Mesothelial cell of epicardium (in vitro differentiated cells): ENCODE measurements around the gene RPS19. TPM values are rescaled to one million over a fixed set of nuclear protein-coding genes. Genes with fewer than 3 reads are reported as not detected.

Experiments
- DNase-seq, 2 experiments: peaks; one replicate each; pipeline ENCODE4 v3.0.0; 2021; ENCODE audit warnings: low spot score in 2 of 2; ENCODE audit not compliant: unreplicated experiment in 2 of 2
- H3K27ac Mint-ChIP-seq: 2 replicates; pipeline ENCODE4 v1.8.0; 2021; ENCODE audit warnings: mixed read lengths
- H3K27me3 Mint-ChIP-seq: 2 replicates; pipeline ENCODE4 v1.8.0; 2021; ENCODE audit warnings: low read depth, mixed read lengths
- H3K36me3 Mint-ChIP-seq: 2 replicates; pipeline ENCODE4 v1.8.0; 2021; ENCODE audit warnings: mixed read lengths
- H3K4me1 Mint-ChIP-seq: 2 replicates; pipeline ENCODE4 v1.8.0; 2021; ENCODE audit warnings: mixed read lengths
- H3K4me3 Mint-ChIP-seq: 2 replicates; pipeline ENCODE4 v1.8.0; 2021; ENCODE audit warnings: mild to moderate bottlenecking, moderate library complexity, mixed read lengths
- H3K9me3 Mint-ChIP-seq: 2 replicates; pipeline ENCODE4 v1.8.0; 2021; ENCODE audit warnings: mixed read lengths
- CTCF ChIP-seq: fragments of 200-600 bp; sonication (generic); IDR thresholded peaks from one replicate; pipeline ENCODE4 v1.5.0; 2021; ENCODE audit warnings: antibody characterized with exemption; ENCODE audit not compliant: unreplicated experiment
- total RNA-seq: library from RNA; stranded (reverse); gene quantifications from 3 replicates; pipeline ENCODE4 v1.2.1, GENCODE V29; 2021

The RPS19 gene
- total RNA-seq, 1 donor from 2014 or later: 2,197 TPM

GRCh38 chr19:41876847-41877832 lies 17.1 kb downstream of the RPS19 start, which contains the start of gene CD79A:
Gene CD79A (plus strand): TSS chr19:41877279. CDS start chr19:41877305, 26 bp downstream.
- peaks cover 37% of the 10 kb centered on the region for H3K27me3 Mint-ChIP-seq
- DNase-seq: no peak
- H3K27ac Mint-ChIP-seq: no peak within 1 kb of the TSS
- H3K9me3 Mint-ChIP-seq: no peaks in the 10 kb centered on the region
- H3K4me1 Mint-ChIP-seq: peaks cover under 1% of the 10 kb centered on the region
- H3K36me3 Mint-ChIP-seq: no peaks in the 10 kb centered on the region
- no peak for TF ChIP-seq CTCF
- no peak within 1 kb of the TSS for H3K4me3 Mint-ChIP-seq

- H3K27ac Mint-ChIP-seq: no peak overlapping the region
- no peak for DNase-seq
- H3K9me3 Mint-ChIP-seq: no peaks in the 10 kb centered on the region
- peaks cover 42% of the 10 kb centered on the region for H3K27me3 Mint-ChIP-seq
- H3K4me1 Mint-ChIP-seq: peaks cover 6% of the 10 kb centered on the region
- TF ChIP-seq CTCF: no peak
- H3K36me3 Mint-ChIP-seq: no peaks in the 10 kb centered on the region
- H3K4me3 Mint-ChIP-seq: no peak overlapping the region
Observed at GRCh38 chr19:41877916-41878905, 18.2 kb downstream of the RPS19 start.

GRCh38 chr19:41879080-41879479 lies 19.0 kb downstream of the RPS19 start:
- Mint-ChIP-seq H3K27me3 (peaks cover 48% of the 10 kb centered on the region), H3K36me3 (no peaks in the 10 kb centered on the region)

GRCh38 chr19:41879670-41880328 lies 19.7 kb downstream of the RPS19 start:
- Mint-ChIP-seq H3K36me3 (no peaks in the 10 kb centered on the region), H3K27ac (no peak overlapping the region), H3K4me1 (peaks cover 15% of the 10 kb centered on the region), H3K4me3 (no peak overlapping the region), H3K9me3 (no peaks in the 10 kb centered on the region), H3K27me3 (peaks cover 48% of the 10 kb centered on the region)
- no peak for DNase-seq
- no peak for TF ChIP-seq CTCF

More at GRCh38 chr19:41879080-41879479, 19.0 kb downstream of the RPS19 start:
- Mint-ChIP-seq H3K27ac (no peak overlapping the region), H3K9me3 (no peaks in the 10 kb centered on the region), H3K4me1 (peaks cover 13% of the 10 kb centered on the region), H3K4me3 (no peak overlapping the region)
- no peak for TF ChIP-seq CTCF
- no peak for DNase-seq

GRCh38 chr19:41880329-41880708 lies 20.3 kb downstream of the RPS19 start:
- no peak for DNase-seq
- TF ChIP-seq CTCF: no peak
- Mint-ChIP-seq H3K27me3 (peaks cover 48% of the 10 kb centered on the region), H3K9me3 (no peaks in the 10 kb centered on the region), H3K4me3 (no peak overlapping the region), H3K27ac (no peak overlapping the region), H3K36me3 (no peaks in the 10 kb centered on the region), H3K4me1 (peaks cover 19% of the 10 kb centered on the region)
